HG03103 (cell line): Measurements from ENCODE around the gene PRR5.
"Not testable (repeated sequence)": the region's sequence is repeated elsewhere in the genome, so short reads cannot be mapped to it uniquely, and the experiment has no call there.

Experiments used
- ATAC-seq: cut with Tn5 transposase; IDR thresholded peaks from one replicate; pipeline ENCODE4 v1.9.1; 2021; ENCODE audit warnings: low read depth; ENCODE audit not compliant: unreplicated experiment

The PRR5 gene

DNA sequence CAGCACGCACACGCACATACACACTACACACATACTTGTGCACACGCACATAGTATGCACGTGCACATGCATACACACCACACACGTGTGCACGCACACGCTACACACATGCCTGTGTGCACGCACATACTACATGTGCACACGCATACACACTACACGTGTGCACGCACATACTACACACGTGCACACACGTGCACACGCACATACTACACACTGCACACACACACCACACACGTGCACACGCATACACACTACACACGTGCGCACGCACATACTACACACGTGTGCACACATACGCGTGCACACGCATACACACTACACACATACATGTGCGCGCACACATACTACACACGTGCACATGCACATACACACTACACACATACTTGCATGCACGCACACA, 30.7 kb downstream of the PRR5 start:
- ATAC-seq = no peak

DNA sequence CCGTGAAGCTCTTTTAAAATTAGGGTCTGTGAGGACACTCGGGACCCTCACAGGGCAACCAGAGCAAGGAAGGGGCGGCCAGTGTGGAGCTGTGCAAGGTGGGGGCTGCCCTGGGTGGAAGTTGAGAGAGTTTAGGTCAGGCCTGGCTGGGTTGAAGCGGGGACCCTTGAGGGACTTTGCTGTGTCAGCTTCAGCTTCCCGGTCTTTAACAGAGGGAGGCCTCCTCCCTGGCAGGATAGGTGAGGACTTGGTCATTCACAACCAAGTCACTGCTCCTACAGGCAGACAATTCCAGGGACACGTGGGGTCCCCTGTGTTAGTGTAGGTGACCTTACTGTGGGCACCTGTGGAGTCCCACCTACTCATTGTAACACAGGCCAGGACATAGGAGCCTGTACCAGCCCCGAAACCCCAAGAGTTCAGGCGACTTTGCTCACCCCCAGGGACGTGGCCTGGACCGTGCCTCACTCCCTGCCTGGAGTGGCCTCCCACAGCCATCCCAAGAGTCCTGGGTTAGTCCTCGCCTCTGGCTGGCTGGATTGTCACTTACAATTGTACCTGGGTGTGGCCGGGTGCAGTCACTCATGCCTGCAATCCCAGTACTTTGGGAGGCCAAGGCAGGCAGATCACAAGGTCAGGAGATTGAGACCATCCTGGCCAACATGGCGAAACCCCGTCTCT, 31.6 kb downstream of the PRR5 start:
- ATAC-seq = no peak

DNA sequence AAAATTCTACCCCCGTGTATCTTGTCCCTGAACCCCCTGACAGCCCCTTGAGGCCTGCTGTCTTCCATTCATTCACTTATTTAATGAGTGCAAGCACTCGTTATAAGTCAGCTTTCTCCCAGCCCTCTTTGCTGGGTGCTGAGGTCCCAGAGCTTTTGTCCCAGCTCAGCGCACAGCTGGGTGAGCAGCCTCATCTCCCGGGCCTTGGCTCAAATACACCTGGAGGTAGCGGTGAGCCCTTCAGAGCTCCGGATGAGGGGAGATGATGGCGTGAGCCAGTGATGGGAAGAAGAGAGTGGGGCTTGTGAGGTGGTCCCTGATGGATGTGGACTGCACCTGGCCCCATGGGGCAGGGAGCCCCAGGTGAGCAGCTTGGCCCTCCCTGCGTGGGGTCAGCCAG, 32.3 kb downstream of the PRR5 start:
- ATAC-seq = no peak

DNA sequence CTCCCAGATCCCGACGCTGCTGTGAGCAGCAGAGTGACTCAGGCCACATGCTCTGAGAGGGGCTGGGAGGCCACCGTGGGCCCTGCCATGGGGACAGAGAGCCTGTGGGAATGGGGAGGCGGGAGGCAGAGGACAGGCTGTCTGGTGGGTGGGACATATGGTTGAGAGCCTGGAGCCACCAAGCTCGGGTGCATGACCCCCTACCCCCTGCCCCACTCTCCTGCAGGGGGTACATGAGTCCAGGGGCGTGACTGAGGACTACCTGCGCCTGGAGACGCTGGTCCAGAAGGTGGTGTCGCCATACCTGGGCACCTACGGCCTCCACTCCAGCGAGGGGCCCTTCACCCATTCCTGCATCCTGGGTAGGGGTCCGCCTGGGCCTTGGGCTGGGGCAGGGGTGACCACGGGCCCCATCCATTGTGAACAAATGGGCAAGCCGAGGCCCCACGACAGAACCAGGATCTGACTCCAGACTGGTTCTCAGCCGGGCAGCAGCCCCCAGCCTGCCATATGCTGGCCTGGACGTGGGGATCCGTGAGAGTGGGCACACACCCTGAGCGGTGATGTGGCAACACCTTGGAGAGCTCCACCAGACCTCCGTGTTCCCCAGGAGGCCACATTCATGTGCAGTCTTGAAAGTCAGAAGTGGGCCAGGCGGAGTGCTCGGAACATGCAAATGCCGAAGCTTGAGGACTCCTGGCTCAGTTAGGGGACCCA, 33.0 kb downstream of the PRR5 start:
- ATAC-seq = no peak

DNA sequence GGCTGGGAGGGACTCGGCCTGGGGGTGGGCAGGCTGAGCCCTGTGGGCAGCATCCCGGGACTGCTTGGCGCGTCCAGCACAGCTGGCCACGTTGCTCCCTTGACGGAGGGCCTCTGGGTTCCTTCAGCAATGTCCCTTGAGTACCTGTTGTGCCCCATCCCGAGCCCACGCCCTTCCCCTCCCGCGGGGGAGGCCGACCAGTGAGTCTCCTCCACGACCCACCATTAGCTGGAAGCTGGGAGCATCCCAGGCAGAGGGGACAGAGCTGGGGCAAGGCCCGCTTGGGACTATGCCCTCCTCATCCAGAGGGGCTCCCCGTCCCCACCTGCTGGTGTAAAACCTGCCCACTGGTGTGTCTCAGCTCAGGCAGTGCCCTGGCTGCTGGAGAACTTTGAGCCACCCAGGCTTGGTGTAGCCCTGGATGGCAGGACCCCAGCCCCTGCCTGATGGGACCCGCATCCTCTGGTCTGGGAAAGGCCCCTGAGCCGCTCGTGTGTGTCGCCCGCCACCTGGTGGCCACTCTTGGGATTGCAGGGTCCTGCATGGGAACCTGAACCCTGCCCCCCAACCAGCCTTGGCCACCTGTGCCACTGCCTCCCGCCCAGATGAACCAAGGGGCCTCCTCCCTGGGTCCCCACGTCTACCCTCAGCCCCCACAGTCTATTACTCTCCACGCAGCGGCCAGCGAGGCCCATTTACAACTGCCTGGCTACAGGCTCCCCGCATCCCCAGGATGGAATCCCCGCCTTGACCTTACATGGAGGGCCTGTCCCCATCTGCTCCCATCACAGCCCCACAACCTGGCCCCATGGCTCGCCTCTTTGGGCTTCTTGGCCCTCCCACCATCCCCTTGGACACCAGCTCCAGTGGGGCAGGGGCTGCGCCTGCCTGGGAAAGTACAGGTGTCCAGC, 33.8 kb downstream of the PRR5 start:
- ATAC-seq = no peak

DNA sequence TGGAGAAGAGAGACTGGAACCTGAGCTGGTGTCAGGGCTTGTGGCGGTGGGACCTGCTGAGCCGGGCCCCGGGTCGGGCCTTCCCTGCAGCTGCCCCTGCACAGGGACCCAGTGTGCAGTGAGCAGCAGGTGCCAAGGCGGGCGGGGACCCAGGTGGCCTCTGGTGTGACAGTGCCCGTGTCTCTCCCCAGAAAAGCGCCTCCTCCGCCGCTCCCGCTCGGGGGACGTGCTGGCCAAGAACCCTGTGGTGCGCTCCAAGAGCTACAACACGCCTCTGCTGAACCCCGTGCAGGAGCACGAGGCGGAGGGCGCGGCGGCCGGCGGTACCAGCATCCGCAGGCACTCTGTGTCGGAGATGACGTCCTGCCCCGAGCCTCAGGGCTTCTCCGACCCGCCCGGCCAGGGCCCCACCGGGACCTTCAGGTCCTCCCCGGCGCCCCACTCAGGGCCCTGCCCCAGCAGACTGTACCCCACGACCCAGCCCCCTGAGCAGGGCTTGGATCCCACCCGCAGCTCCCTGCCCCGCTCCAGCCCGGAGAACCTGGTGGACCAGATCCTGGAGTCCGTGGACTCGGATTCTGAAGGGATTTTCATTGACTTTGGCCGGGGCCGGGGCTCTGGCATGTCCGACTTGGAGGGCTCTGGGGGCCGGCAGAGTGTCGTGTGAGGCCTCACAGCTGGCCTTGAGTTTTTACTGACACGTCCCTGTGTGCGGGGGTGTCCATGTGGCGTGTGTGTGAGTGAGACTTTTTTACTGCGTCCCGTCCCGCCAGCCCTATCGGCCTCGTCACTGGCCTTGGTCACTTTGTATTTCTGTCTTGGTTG, 34.8 kb downstream of the PRR5 start:
- ATAC-seq = no peak

DNA sequence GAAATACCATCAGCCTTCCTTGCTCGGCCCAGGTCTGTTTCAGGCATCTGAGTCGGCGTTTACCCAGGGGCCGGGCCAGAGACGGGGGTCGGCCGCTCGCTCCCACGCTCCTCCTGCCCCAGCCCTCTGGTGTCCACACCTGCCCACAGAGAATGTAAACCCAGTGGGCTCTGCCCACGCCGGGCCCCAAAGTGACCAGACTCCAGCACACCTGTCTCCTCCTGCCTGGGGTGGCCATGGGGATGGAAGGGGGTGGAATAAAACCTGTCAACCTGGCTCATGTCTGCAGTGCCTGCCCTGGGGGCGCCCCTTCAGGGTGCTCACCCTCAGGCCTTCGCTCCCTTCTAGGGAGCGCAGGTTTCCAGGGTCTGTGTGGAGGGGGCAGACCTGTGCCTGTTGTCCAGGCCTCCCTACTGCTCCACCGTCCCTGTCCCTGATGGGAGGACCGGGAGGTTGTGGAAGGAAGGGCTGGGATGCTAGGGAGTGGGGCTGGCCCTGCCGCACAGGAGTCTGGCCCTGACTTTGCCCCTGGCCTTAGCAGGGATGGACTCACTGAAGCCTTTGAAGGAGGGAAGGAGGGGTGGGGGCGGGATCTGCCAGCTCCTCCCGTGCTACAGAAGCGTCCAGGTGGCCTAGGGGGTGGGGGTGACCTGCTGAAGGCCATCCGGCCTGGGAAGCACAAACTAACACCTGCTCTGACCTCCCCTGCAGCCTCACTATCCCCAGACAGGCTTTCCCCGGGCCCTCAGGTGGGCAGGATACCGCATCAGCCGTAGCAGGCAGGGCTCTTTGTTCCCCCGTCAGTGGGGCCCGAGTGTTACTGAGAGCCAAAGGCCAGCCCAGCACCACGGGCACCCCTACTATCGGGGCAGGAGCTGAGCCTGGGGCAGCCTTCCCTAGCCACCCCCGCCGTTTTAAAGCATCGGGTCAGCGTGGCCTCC, 35.7 kb downstream of the PRR5 start:
- no peak for ATAC-seq

DNA sequence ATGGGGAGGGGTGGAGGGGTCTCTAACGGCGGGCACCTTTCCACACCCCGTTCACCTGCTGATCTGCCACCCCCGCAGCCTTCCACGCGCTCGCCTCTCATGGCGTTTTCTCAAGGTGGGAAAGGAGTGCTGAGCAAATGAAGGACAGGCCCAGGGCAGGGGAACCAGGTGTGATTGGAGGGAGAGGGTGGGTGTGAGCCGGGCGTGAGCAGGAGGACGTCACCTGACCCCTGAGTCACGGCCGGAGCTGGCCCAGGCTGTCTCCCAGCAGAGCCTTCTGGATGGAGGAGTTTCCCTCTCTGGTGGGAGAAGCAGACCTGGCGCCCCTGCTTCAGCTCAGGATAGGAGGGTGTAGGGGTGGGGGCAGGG, 36.3 kb downstream of the PRR5 start:
- no peak for ATAC-seq

DNA sequence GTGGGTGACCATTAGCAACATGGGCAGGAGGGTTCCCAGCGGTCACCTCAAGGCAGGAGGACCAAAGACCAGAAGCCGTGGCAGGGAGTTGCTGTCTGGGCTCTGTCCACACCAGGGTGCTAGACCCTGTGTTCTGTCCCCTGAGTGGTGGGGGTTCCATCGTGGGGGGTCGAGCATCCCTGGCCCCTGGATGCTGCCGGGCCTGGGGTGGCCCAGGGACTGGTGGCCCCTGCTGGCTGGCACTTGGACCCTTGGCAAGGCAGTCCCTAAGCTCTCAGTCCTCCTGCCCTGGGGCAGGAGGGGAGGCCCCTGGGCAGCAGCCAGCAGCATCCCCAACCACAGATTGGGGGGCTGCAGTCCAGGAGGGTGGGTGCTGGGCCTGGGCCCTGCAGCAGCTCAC, 37.0 kb downstream of the PRR5 start:
- no peak for ATAC-seq

DNA sequence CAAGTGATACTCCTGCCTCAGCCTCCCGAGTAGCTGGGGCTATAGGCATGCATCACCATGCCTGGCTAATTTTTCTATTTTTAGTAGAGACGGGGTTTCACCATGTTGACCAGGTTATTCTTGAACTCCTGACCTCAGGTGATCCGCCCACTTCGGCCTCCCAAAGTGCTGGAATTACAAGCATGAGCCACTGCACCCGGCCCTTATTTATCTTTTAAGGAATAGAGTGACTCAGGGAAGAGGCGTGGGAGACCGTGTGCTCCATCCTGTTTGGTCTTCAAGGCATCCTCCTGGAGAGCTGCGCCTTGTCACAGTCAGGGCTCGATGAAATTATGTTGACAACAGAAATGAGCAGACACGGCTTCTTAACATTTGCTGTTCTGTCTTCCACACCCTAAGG, 37.7 kb downstream of the PRR5 start:
- not testable (repeated sequence) for ATAC-seq

DNA sequence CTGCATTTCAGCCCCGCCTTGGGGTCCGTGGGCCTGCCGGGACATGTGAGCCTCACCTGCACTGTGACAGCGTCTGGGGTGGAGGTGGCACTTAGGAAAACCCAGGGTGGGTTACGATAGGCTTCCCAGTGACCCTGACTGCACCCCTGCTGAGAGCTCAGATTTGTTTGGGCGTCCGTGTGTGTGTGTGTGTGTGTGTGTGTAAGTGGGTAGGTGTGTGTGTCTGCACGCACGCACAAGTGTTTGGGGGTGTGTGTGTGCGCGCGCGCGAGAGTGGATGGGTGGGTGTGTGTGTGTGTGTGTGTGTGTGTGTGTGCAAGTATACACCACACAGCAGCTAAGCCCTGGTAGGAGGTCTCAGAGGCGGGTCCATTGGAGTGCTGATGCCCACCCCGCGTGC, 38.3 kb downstream of the PRR5 start:
- no peak for ATAC-seq

DNA sequence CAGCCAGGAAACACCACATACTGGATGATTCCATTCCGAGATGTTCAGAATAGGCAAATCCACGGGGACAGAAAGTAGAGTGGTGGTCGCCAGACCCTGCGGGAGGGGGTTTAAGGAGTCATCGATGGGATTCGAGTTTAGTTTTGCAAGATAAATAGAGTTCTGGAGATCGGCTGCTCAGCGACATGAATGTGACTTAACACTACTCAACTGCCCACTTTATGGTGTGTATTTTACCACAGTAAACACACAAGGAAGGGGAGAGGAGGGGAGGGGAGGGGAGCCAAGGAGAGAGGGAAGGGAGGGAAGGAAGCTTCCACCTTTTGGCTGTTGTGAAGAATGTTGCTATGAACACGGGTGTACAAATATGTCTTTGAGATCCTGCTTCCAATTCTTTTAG, 39.9 kb downstream of the PRR5 start:
- no peak for ATAC-seq

DNA sequence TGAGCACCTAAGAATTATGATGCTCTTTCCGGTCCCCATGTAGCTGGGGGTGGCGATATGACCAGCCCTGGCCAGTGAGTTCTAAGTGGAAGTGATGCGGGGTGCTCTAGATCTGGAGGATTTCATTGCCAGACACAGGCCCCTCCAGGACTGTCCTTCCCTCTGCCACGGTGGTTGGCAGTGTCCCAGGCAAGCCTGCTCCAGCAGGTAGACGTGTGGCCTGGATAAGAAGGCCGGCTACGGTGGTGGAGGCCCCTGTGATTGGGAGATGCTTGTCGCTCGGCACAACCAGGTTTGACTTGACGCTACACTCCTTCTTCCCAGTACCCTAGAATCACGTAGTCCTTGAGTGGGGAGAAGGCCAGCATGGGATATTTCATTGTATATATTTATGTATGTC, 41.2 kb downstream of the PRR5 start:
- no peak for ATAC-seq

DNA sequence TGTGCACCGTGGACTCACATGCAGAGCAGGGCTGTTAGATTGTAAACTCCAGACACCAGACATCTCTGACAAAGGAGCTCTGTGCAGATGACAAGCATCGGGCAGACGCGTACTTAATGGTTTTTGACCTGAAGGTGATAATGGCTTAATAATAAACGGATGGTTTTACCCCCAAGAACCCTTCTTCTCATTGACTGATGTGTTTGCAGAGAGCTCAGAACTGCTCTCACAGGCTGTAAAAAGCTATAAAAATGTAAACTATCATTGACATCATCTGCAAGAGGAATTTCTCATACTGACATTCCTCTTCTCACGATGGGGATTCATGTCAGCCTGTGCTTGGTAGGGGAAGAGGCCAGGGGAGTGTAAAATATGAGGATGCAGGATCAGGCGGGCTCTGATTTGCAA, 41.8 kb downstream of the PRR5 start:
- no peak for ATAC-seq

DNA sequence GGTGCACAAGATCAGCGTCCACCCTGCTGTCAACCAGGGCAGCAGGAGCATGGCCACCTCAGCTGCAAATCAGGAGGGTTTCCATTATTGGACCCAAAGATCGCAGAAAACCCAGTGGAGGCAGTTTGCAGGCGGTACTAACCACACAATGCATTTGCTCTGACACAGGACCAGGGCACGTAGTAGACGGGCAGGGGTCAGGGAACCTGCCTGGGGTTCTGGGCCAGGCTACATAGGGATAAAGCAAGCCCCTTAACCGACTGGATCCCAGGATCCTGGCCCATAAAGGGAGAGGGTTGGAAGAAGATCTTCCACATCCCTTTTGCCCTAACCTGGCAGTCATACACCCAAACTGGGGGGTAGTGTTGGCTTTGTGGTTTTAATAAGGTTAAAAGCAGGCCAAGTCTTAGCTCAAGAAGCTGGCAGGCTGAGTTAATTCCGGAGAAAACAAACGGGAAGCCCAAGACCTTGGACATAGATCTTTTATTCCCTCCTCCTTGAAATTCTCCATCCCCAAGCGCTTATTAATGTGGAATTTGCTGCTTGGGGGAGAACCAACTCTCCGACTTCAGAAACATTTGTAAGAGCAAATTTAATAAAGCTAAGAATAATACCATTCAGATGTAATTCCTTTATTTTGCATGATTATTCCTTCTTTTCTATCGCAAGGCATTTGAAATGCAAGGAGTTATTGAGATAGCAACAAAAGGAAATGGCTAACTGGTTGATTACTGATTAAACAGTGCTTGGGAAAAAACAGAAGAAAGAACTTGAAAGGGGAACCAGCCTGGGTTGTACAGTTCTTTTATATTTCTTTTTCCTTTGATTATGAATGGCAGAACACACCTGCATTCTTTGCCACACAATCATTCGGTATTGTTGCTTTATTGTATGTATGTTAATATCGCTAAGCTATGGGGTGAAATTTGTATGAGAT, 44.1 kb downstream of the PRR5 start:
- ATAC-seq = no peak

DNA sequence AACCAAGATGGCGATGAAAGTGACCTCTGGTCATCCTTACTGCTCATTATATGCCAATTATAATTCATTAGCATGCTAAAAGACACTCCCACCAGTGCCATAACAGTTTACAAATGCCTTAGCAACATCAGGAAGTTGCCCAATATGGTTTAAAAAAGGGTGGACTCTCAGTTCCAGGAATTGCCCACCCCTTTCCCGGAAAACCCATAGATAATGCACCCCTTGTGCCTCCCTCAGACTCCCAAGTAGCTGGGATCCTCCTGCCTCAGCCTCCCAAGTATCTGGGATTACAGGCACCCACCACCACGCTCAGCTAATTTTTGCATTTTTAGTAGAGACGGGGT, 45.8 kb downstream of the PRR5 start:
- ATAC-seq = not testable (repeated sequence)

DNA sequence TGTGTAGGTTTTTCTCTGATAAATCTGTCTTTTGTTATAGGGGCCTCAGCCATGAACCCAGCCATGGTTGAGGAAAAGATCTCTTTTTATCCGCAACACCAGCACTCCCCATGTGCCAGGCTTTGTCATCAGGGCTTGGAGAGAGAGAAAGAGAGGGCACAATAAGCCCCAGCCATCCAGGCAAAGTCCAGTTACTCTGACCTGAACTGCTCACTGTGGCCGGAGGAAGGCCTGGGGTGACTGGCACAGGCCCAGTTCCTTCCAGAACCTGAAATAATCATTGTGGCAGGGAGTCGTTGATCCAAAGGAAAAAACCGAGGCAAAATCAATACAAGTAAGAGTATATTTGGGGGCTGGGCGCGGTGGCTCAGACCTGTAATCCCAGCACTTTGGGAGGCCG, 46.5 kb downstream of the PRR5 start:
- no peak for ATAC-seq

DNA sequence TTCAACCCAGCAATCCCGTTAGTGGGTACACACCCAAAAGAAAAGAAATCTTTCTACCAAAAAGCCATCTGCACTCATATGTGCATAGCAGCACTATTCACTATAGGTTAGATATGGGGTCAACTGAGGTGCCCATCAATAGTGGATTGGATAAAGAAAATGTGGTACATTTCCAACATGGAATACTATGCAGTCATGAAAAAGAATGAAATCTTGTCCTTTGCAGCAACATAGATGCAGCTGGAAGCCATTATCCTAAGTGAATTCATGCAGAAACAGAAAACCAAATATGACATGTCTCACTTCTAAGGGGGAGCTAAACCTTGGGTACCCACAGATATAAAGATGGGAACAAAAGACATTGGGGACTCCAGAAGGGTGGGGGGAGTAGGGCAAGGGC, 48.5 kb downstream of the PRR5 start:
- ATAC-seq = no peak
